PC-3 (cell line): Measurements from ENCODE around the gene DMD. TPM values are rescaled to one million over a fixed set of nuclear protein-coding genes. Genes with fewer than 3 reads are reported as not detected.

Experiments
- ATAC-seq: fragments of 200-7000 bp; cut with Tn5 transposase; 2 replicates; pipeline ENCODE4 v1.9.1; 2020; ENCODE audit warnings: mild to moderate bottlenecking, moderate library complexity
- BruUV-seq: library from RNA; stranded (reverse); fragments of 400-500 nt; replicated peaks from 2 replicates; lab custom pipeline; 2021; lab: Mats Ljungman, UMichigan
- CTCF ChIA-PET: fragments of 300-600 bp; sonication (Branson Sonifier 250); formaldehyde crosslinking; loops from one replicate; lab custom pipeline; 2022; ENCODE audit warnings: antibody characterized with exemption; lab: Charles Lee
- POLR2A ChIA-PET: fragments of 300-600 bp; sonication (Branson Sonifier 250); formaldehyde crosslinking; loops from one replicate; lab custom pipeline; 2022; ENCODE audit warnings: antibody characterized with exemption; ENCODE audit not compliant: unreplicated experiment; lab: Charles Lee
- DNase-seq: peaks from one replicate; pipeline ENCODE4 v3.0.0-alpha.2; 2015
- H2AFZ ChIP-seq: fragments of 300-600 bp; sonication (generic); 2 replicates; pipeline ENCODE4 v1.6.0; 2016; ENCODE audit warnings: antibody characterized with exemption, low read length
- H3F3A ChIP-seq: fragments of 300-600 bp; sonication (generic); one replicate; pipeline ENCODE4 v1.6.0; 2017; ENCODE audit warnings: antibody characterized with exemption, low read length, control low read depth, mild to moderate bottlenecking; ENCODE audit not compliant: unreplicated experiment
- H3K27ac ChIP-seq: fragments of 300-600 bp; sonication (generic); 2 replicates; pipeline ENCODE4 v1.5.1; 2016; ENCODE audit warnings: mild to moderate bottlenecking, low read length
- H3K27me3 ChIP-seq: fragments of 300-600 bp; sonication (generic); 2 replicates; pipeline ENCODE4 v1.6.1; 2016; ENCODE audit warnings: low read length, mixed read lengths
- H3K36me3 ChIP-seq: fragments of 300-600 bp; sonication (generic); 2 replicates; pipeline ENCODE4 v1.6.1; 2016; ENCODE audit warnings: low read depth, mixed run types, low read length, mixed read lengths
- H3K4me1 ChIP-seq: fragments of 300-600 bp; sonication (generic); 2 replicates; pipeline ENCODE4 v1.5.1; 2016; ENCODE audit warnings: low read length; ENCODE audit not compliant: insufficient read depth
- H3K4me2 ChIP-seq: fragments of 300-600 bp; sonication (generic); 2 replicates; pipeline ENCODE4 v1.6.0; 2016; ENCODE audit warnings: low read length
- H3K4me3 ChIP-seq: fragments of 300-600 bp; sonication (generic); 2 replicates; pipeline ENCODE4 v1.5.1; 2016; ENCODE audit warnings: mild to moderate bottlenecking, low read length, mixed read lengths
- H3K79me2 ChIP-seq: fragments of 300-600 bp; sonication (generic); 2 replicates; pipeline ENCODE4 v1.6.1; 2017; ENCODE audit warnings: low read length, mixed read lengths
- H3K9ac ChIP-seq: fragments of 300-600 bp; sonication (generic); 2 replicates; pipeline ENCODE4 v1.6.0; 2016; ENCODE audit warnings: mild to moderate bottlenecking, low read length
- H3K9me2 ChIP-seq: fragments of 300-600 bp; sonication (generic); replicated peaks from 2 replicates; pipeline ENCODE4 v1.6.1; 2016; ENCODE audit warnings: mixed run types, low read length, mixed read lengths
- H3K9me3 ChIP-seq: fragments of 300-600 bp; sonication (generic); 2 replicates; pipeline ENCODE4 v1.6.1; 2016; ENCODE audit warnings: low read length, mixed read lengths
- H4K20me1 ChIP-seq: fragments of 300-600 bp; sonication (generic); 2 replicates; pipeline ENCODE4 v1.6.1; 2016; ENCODE audit warnings: low read length, mixed read lengths
- CTCF ChIP-seq: fragments of 300-600 bp; sonication (generic); conservative IDR thresholded peaks from 2 replicates; pipeline ENCODE4 v1.5.1; 2017; ENCODE audit warnings: antibody characterized with exemption, low read depth, mild to moderate bottlenecking, low read length
- EZH2 ChIP-seq: fragments of 300-600 bp; sonication (generic); IDR thresholded peaks from one replicate; pipeline ENCODE4 v1.6.1; 2017; ENCODE audit warnings: antibody characterized with exemption, mild to moderate bottlenecking, low read length; ENCODE audit not compliant: unreplicated experiment
- EZH2phosphoT487 ChIP-seq: fragments of 300-600 bp; sonication (generic); IDR thresholded peaks from 2 replicates; pipeline ENCODE4 v1.6.1; 2018; ENCODE audit warnings: mild to moderate bottlenecking, antibody characterized with exemption, low read length, borderline replicate concordance
- intact Hi-C: fragments of 100-400 bp; cut with micrococcal nuclease; formaldehyde crosslinking; loops from 2 replicates; pipeline ENCODE4 v1.9.0; 2023
- total RNA-seq: library from RNA; depleted of rRNA; stranded (reverse); fragments of >200 nt; gene quantifications from 2 replicates; pipeline ENCODE4 v1.2.3, GENCODE V29; 2014

Gene DMD
- total RNA-seq, 1 experiment from 2014 or later = not detected

- H3K27ac ChIP-seq = no peak overlapping the region
- no TSS peak for BruUV-seq
- no peak for ATAC-seq
- no peaks in the 10 kb centered on the region for H3K4me1 ChIP-seq
- H3K9ac ChIP-seq = no peak overlapping the region
- POLR2A ChIA-PET = no interaction called here
- no peaks in the 10 kb centered on the region for H3K36me3 ChIP-seq
- H3K4me2 ChIP-seq = no peak overlapping the region
- TF ChIP-seq CTCF (no peak), EZH2phosphoT487 (no peak), EZH2 (no peak)
- CTCF ChIA-PET = no interaction called here
- no peak overlapping the region for H3K4me3 ChIP-seq
- DNase-seq = no peak
- no peaks in the 10 kb centered on the region for H3K27me3 ChIP-seq
- no peaks in the 10 kb centered on the region for H3K9me2 ChIP-seq
- no peaks in the 10 kb centered on the region for H4K20me1 ChIP-seq
- no peaks in the 10 kb centered on the region for H3K9me3 ChIP-seq
- intact Hi-C loops = no loop called here
- no peak overlapping the region for H2AFZ ChIP-seq
- H3F3A ChIP-seq = no peaks in the 10 kb centered on the region
- H3K79me2 ChIP-seq = no peaks in the 10 kb centered on the region
Measured at GRCh38 chrX:33194876-33195433, 16.4 kb downstream of the DMD start.

- H4K20me1 ChIP-seq = no peaks in the 10 kb centered on the region
- no peaks in the 10 kb centered on the region for H3K9me3 ChIP-seq
- CTCF ChIA-PET = no interaction called here
- H3K27me3 ChIP-seq = no peaks in the 10 kb centered on the region
- H3K4me3 ChIP-seq = no peak overlapping the region
- no peaks in the 10 kb centered on the region for H3K4me1 ChIP-seq
- TF ChIP-seq CTCF = no peak
- TF ChIP-seq EZH2phosphoT487 = no peak
- no peak for TF ChIP-seq EZH2
- no peak for ATAC-seq
- intact Hi-C loops = no loop called here
- H3K4me2 ChIP-seq = no peak overlapping the region
- POLR2A ChIA-PET = no interaction called here
- no peak overlapping the region for H3K9ac ChIP-seq
- H3K36me3 ChIP-seq = no peaks in the 10 kb centered on the region
- no peaks in the 10 kb centered on the region for H3F3A ChIP-seq
- no peaks in the 10 kb centered on the region for H3K9me2 ChIP-seq
- H3K79me2 ChIP-seq = no peaks in the 10 kb centered on the region
- no peak overlapping the region for H2AFZ ChIP-seq
- no peak overlapping the region for H3K27ac ChIP-seq
- BruUV-seq = no TSS peak
- DNase-seq = no peak
Measured at GRCh38 chrX:33194289-33194688, 17.1 kb downstream of the DMD start.

- Histone ChIP-seq H3K27ac (no peak overlapping the region), H3K9me2 (no peaks in the 10 kb centered on the region), H4K20me1 (no peaks in the 10 kb centered on the region), H3K79me2 (no peaks in the 10 kb centered on the region), H3F3A (no peaks in the 10 kb centered on the region), H3K36me3 (no peaks in the 10 kb centered on the region), H3K9ac (no peak overlapping the region), H3K4me3 (no peak overlapping the region), H3K9me3 (no peaks in the 10 kb centered on the region), H3K27me3 (no peaks in the 10 kb centered on the region), H2AFZ (no peak overlapping the region), H3K4me1 (no peaks in the 10 kb centered on the region), H3K4me2 (no peak overlapping the region)
- ChIA-PET CTCF (no interaction called here), POLR2A (no interaction called here)
- ATAC-seq (no peak), DNase-seq (no peak)
- intact Hi-C loops = no loop called here
- no TSS peak for BruUV-seq
- TF ChIP-seq EZH2phosphoT487 = no peak
- TF ChIP-seq CTCF = no peak
- no peak for TF ChIP-seq EZH2
Measured at GRCh38 chrX:33190016-33190415, 21.3 kb downstream of the DMD start.
